IMR-90 (cell line): Measurements from ENCODE around the gene RAB3A.

Source experiments
- BHLHE40 ChIP-seq: fragments of 150-350 bp; IDR thresholded peaks from 2 replicates; pipeline ENCODE4 v1.6.1; 2016; ENCODE audit warnings: mild to moderate bottlenecking, low read depth, low read length
- SMC3 ChIP-seq: fragments of 150-350 bp; IDR thresholded peaks from 2 replicates; pipeline ENCODE4 v1.6.1; 2016; ENCODE audit warnings: low read depth, mild to moderate bottlenecking, antibody characterized with exemption, low read length, moderate library complexity
- TF ChIP-seq, protein P1 (sequence below): conservative IDR thresholded peaks from 2 replicates; pipeline ENCODE4 v1.5.1; 2012; ENCODE audit warnings: mild to moderate bottlenecking, low read depth, low read length, improper control_type of control experiment

DNA sequence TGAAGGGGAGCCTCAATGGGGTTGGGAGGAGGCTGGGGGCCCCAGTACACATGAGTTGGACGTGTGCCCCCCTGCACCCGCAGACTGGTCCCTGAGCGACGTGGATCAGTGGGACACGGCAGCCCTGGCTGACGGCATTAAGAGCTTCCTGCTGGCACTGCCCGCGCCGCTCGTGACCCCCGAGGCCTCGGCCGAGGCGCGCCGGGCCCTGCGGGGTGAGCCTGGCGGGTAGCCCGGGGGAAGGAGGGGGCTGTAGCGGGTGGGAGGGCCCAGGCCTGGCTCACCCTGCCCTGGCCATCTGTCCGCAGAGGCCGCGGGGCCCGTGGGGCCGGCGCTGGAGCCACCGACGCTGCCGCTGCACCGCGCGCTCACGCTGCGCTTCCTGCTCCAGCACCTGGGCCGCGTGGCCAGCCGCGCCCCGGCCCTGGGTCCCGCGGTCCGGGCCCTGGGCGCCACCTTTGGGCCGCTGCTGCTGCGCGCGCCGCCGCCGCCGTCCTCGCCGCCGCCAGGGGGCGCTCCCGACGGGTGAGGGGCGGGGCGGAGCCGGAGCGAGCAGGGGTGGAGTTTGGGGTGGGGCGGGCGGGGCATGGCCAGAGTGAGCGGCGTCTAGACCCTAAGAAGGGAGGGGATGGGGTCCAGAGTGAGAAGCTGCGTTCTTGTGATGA lies 42.7 kb downstream of the RAB3A start:
- TF ChIP-seq BHLHE40 (no peak), SMC3 (peak; percentile 34; the same call in 1 of the 2 replicates)
- TF ChIP-seq, protein P1, sequence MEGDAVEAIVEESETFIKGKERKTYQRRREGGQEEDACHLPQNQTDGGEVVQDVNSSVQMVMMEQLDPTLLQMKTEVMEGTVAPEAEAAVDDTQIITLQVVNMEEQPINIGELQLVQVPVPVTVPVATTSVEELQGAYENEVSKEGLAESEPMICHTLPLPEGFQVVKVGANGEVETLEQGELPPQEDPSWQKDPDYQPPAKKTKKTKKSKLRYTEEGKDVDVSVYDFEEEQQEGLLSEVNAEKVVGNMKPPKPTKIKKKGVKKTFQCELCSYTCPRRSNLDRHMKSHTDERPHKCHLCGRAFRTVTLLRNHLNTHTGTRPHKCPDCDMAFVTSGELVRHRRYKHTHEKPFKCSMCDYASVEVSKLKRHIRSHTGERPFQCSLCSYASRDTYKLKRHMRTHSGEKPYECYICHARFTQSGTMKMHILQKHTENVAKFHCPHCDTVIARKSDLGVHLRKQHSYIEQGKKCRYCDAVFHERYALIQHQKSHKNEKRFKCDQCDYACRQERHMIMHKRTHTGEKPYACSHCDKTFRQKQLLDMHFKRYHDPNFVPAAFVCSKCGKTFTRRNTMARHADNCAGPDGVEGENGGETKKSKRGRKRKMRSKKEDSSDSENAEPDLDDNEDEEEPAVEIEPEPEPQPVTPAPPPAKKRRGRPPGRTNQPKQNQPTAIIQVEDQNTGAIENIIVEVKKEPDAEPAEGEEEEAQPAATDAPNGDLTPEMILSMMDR, result peak; percentile 76
